Activated CD8-positive, alpha-beta memory T cell treated with anti-CD3 and anti-CD28 coated beads for 48 hours (primary cell): ENCODE results near the gene RGS14.

Source experiments
- DNase-seq, 3 experiments: peaks; one replicate each; pipeline ENCODE4 v3.0.0-alpha.2; 2020; ENCODE audit warnings: low read depth in 2 of 3, low spot score in 2 of 3

Gene RGS14, protein sequence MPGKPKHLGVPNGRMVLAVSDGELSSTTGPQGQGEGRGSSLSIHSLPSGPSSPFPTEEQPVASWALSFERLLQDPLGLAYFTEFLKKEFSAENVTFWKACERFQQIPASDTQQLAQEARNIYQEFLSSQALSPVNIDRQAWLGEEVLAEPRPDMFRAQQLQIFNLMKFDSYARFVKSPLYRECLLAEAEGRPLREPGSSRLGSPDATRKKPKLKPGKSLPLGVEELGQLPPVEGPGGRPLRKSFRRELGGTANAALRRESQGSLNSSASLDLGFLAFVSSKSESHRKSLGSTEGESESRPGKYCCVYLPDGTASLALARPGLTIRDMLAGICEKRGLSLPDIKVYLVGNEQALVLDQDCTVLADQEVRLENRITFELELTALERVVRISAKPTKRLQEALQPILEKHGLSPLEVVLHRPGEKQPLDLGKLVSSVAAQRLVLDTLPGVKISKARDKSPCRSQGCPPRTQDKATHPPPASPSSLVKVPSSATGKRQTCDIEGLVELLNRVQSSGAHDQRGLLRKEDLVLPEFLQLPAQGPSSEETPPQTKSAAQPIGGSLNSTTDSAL

DNA sequence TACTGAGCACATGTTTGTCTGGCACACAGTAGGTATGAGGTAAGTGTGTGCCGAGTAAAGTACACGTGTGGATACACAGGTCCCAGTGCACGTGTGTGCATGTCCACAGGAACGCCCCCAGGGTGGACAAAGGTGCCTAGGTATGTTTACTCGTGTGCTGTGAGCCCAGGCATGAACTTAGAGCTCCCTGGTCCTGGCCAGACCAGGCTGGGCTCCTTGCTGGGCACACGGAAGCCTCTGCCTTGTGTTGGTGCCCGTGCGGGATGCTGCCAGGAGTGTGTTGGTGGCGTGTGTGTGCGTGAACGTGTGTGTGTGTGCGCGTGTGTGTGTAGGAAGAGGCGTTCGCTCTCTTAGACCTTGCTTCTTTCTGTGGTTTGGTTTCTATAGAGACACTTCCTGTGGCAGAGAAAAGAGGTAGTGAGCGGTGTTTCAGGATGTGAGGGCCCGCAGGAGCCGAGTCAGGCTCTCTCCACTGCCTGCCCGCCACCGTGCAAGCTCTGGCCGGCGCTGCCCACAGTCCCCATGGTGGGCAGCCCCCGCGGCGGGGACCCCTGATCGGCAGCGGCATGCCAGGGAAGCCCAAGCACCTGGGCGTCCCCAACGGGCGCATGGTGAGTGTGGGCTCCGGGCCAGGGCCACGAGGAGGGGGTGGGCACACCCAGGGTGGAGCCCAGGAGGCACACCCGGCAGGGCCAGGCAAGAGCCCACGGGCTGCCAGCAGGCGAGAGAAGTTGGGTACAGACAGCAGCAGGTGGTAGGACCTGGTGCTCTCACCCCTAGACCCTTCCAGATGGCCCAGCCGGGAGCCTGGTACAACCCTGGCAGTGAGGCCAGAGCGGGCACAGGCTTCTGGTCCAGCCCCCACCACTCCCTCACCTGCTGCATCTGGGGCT, at the start of gene RGS14:
Gene RGS14, plus strand, starts transcription at position 466 of the 893 bp plus-strand sequence. Its CDS starts 101 bp downstream, at position 567.
- peak in 1 of 3 experiments; percentile 44 for DNase-seq

DNA sequence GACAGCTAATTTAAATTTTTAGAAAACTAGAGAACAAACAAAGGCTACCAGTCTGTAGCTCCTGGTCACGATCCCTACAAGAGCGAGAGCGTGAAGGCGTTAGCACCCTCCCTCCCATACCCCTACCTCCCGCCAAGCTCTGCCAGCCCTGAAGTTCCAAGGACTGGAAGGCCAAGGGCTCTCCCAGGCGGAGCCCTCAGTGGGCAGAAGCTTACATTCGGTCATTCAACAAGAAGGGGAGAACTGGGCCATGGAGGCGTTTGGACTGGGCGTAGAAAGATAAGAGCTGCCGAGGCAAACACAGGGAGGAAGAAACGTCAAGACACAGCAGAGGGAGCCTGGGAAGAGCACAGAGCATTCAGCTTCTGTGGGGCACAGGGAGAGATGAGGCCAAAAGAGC, 49.0 kb upstream of the RGS14 start:
- DNase-seq = no peak

DNA sequence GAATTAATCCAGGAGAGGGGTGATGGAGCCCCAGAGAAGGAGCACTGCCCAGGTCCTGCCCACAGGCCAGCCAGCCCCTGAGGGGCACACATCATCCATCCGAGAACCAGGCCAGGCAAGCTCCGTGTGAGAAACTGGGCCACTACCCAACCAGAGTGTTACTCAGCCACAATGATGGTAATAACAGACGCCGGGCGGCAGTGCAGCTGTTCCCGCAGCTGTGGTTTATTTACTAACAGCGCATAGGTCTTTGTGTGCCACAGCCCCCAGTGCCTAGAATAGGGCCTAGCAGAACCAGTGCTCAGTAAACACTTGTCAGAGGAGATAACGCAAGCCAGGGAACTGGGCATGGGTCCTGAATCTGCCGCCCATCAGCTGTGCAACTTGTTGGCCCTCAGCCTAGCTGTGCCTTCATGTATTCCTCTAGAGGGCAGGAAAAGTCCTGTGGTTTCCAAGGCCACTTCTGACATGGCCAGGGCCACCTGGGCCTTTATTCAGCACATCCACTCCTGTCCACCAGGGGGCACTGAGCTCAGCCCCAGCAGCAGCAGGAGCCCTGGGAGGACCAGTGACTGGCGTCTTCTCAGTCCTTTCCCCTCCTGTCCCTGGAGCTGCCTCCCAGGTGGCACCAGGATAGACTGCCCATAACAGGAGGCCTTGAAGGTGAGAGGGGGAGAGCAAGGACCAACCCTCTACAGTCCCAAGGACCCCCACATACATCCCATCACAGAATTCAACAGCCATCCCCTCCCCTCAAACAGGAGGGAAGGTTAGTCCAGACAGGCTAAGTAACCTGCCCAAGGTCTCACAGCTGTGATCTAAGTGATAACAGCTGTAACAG, 48.2 kb upstream of the RGS14 start:
- DNase-seq = no peak

DNA sequence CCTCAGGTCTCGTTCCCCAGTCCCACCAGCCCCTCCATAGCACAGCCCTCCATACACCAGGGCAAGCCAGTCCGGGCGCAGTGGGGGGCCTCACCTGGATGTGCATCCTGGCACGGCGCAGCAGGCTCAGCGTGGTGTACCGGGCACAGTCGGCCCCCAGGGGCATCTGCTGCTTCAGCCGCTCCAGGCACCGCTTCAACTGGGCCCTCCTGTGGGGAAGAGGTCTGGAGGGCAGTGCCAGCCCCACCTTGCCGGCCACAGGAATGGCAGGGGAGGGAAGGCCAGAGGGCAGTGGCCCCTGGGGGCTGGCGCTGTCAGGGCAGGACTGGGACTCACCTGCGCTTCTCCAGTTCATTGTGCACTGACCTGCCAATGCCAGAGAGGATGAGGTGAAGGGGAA, 47.4 kb upstream of the RGS14 start:
- no peak for DNase-seq

DNA sequence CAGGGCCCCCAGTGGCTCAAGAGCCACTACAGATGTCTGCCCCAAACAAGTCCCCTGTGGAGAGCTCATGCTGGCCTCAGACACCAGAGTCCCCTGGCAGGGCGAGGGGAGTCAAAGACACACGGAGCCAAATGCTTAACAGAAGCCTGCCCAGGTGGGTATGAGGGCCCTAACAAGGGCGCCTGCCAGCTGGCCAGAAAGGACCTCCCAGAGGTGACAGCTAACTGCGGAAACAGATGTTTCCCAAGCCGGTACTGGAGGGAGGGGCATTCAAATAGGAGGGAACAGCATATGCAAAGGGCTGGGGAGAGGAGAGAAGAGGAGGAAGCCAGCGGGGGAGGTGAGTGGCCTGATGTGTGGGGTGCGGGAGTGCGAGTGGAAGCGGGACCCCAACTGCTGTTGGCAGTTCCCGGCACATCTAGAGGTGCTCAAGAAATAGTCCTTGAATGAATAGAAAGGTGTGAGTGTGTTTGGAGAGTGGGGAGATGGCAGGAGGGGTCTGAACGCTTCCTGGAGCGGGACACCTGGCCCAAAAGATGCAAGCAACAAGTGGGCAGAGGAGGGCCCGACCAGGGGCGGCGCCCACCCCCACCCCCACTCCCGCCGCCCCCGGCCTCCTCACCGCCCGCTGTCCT, 46.9 kb upstream of the RGS14 start:
- DNase-seq = no peak

DNA sequence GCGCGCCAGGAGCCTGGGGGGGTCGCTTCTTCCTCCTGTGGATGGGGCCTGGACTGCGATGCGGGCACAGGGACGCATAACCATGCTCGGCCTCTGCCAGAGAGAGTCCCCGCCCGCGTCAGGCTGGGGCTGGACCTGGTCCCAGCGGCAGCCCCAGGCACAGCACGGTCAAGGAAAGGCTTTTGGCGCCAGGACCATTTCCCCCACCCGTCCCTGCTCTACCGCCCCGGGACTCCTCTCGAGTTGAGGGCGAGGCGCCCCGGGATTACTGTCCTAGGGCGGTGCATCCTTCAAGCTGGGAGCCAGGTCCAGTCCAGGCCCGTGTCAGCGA, 46.4 kb upstream of the RGS14 start:
- no peak for DNase-seq

DNA sequence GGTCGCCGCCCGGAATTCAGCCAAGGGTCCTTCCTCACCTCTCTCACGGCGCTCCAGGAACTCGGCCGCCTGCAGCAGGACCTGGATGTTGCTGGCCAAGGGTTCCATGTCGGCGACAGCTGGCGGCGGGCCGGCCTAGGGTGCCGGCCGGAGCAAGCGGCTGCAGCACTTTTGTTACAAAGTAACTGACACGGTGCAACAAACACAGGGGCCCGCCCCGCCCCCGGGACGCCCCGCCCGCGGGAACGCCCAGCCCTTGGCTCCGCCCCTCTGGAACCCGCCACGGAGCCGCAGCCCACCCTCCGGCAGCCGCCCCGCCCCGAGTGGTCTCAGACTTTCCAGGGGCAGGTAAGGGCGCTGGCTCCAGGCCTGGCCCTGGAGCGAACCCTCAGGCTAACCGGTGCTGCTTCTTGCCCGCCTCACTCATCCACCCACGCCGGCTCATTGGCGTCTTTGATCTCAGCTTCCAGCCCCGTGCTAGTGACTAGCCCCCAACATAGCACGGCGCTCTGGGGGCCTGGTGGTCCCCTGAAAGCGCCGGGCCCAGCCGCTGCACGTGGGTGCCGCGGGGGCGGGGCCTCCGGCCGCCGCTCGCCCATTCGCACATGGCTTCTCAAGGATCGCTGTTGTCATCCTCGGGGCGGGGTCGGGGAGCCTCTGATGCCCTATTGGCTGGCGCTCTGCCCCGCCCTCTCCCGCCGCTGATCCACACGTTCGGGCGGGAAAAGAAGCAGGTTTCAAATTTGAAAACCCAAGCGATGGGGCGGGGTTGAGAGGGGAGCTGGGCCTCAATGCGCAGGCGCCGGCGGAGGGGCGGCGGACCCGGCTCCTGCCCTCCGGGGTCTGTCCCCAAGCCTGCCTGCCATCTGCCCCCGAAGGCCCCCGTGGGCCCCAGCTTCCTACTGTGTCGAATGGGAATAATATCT, 45.7 kb upstream of the RGS14 start, which contains the start of gene MXD3:
Gene MXD3, minus strand, starts transcription at position 176 of the 926 bp plus-strand sequence. Its CDS starts 68 bp downstream, at position 108.
- DNase-seq = peak; percentile 88 to 95 (median 90)

DNA sequence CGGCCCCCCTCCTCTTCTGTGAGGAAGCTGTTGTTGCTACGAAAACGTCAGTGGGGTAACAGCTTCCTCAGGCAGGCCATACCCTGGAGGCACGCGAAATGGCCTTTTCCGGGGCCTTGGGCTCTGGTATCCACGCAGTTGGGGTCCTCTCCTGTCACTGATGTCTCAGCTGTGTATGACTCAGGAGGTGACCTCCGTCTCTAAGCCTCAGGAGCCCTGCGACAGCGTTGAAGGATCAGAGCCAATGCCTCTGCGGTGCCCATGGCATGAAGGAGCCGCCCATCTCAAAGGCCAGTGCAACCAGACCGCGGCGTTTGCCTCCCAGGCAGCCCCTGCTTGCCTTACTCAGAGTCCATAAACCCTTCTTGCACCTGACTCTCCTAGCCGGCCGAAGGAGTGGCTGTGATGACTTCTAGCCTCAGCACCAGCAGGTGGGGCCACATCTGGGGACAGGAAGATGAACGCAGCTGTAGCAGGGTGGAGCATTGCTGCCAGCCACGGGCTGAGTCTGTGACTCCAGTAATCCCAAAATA, 45.0 kb upstream of the RGS14 start:
- DNase-seq = no peak

DNA sequence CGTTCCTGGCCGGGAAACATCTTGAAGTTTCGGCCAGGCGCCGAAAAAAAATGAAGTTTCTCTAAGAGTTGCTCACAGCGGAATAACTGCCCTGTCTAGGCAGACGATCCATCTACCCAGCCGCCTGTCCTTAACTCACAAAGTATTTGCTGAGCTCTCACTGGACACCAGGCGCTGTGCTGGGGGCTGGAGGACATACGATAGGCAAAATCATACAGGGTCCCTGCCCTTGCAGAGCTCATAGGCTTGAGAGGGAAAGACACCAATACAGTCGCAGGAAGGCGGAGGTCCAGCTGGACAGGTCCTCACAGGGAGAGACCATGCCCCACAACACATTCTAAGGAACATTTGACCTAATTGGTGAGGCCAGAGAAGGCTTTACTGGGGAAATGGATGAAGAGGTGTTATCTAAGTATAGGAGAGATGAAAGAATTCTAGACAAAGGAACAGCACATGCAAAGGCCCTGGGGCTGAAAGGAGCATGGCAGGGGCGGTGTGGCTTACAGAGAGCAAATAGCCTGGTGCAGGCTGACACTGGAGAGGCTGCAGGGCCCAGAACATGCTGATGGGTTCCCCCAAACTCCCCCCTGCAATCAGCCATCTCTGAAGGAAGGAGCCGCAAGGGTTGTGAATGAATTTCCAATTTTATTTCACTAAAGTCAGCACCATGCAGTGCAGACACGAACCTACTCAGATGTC, 44.0 kb upstream of the RGS14 start:
- DNase-seq = no peak

DNA sequence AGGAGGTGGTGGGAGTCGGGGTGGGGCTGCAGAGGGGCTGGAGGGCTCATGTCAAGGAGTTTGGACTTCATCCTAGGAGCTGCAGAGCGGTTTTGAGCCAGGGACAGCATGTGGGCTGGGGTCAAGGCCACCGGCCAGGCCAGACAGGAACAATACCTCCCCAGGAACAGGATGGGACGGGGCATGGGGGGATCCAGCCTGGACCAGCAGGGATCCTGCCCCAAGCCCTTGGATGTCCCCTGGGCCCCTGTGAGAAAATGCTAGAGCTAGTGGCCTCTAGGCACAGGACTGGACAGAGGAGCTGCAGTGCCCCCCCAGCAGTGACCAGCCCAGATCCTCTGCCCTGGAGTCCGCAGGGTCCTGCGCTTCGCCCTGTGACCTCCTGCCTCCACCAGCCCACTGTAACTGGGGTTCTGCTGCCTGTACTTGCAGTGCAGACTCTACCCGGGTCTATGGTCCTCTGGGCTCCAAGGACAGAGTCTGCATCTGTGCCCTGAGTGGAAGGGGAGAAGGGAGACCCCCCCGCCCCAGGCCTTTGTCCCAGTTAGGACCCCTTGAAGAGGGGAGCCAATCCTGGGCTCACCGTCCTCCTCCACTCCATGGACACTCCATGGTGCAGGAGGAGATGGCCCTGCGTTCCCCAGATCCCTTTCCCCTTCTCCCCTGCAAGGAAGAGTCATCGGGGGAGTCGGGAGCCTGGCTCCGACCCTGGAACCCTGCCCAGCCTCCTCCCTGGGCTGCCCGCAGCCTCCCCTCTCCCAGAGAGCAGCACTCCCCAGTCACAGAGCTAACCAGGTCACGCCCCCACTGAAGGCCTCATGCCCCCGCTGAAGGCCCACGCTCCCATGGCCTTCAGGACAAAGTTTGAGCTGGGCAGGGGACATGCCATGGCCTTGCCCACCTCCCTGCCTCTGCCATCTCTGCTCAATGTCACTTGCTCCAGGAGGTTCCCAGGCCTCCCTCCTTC, 43.1 kb upstream of the RGS14 start:
- no peak for DNase-seq

DNA sequence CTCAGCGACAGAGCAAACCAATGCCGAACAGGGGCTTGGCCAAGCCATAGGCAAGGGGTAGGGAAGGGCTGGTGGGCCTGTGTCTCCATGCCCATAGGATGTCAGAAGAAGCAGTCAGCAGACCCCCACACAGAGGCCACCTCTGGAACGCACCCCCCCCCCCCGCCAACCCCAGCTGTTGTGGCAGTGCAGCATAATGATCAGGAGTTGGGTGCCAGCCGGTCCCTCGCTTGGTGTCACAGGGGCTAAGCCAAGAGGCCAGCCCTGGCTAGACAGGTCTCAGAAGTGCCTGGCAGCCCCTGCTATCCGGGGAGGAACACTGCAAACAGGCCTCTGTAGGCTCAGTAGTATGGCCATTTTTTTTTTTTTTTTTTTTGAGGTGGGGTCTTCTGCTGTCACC, 42.3 kb upstream of the RGS14 start:
- no peak for DNase-seq

DNA sequence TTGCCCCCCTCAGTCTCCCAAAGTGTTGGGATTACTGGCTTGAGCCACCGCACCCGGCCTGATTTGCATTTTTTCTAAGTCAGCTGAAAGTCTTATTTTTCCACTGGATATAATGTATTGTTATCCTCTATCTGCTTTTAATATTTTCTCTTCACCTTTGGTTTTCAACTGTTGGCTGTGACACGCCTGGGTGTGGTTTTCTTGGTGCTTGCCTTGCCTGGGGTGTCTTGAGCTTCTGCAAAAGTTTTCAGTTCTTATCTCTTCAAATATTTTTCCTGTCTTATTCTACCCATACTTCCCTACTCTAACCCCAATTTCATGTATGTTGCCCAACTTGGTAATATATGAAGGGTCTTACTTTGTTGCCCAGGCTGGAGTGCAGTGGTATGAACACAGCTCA, 41.7 kb upstream of the RGS14 start:
- DNase-seq = no peak

DNA sequence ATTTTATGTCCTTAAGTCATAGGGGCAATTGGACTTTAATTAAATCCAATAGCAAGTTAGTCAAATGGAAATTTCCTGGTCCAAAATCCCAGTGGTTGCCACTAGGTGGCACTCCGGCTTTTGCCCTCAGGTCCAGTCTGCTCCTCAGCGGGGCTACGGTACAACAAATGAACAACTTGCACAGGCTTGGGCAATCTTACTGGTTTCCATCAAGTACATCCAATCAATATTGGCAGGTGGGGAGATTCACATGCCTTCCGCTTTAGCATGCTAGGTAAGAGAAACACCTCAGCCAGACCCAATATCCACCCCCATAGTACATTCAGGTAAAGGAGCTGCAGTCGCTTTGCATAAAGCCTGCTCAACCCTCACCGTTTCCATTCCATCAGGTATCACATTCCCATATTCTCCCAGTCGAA, 39.8 kb upstream of the RGS14 start:
- no peak for DNase-seq

DNA sequence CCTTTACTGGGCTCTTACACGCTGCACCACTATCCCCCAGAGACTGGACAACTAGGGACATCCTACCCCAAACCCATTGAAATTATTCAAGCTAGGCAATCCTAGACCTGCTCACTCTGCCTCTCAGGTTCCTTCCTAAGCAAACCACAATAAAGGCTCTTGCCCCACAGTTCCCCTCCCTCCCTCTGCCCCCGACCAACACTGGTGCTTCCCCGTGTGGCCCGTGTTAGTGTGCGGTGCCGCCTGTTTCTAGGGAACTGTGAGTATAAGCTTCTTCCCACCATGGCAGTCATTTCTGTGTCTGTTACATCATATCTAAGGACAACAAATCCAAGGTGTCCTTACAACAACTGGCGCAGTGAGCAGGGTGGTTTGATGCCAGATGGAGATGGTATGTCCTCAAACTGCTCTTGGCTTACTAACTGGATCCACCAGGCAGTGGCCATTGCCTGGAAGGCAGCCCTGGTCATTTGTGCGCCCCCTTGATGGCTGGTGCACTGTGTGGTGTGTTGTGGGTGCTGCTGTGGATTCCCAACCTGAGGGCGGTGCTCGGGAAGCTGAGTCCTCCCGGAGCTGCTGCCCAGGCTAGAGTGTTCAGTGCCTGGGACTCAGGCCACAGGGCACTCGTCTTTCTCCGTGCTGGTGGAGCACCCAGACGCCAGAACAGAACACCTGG, 37.7 kb upstream of the RGS14 start:
- DNase-seq = no peak

DNA sequence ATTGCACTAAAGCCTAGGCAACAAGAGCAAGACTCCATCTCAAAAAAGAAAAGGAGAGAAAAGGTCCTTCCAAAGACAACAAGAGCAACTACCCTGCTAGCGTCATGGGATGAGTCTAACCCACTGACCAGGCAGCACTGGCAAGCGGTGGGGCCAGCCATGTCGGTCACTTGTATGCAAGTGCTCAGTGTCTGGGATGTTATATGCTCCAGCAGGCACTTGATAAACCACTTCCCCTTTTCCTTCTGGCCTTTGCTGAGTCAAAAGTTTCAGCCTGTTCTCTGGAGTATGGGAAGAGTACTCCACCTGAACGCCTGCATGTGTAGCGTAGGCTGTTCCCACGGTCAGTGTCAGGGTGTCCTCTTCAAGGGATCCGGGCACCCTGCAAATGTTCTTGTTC, 36.8 kb upstream of the RGS14 start:
- no peak for DNase-seq

DNA sequence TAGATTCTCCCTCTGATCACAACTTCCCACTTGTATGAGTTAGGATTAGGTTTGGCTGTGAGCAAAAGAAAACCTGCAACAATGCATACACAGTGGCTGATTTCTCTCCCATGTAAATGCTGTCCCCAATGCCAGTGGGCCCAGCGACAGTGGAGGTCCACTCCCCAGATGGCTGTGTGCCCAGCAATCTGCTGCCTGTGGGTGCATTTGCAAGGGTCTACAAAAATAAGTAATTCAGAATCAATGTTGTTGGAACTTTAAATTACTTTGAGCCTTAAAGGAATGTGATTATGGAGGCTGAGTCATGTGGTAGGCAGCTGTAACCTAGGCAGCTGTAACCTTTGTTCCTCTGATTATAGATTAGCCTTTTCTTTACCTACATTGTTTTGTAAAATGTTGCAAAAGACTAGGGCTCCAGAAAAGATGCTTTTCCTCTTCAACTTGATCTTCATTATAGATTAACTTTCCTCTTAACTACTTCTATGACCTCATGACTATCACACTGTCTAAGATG, 31.8 kb upstream of the RGS14 start:
- no peak for DNase-seq
